Measurements from ENCODE around the gene ZFP36L1. TPM values are rescaled to one million over a fixed set of nuclear protein-coding genes. Genes with fewer than 3 reads are reported as not detected.

The ZFP36L1 gene
- total and polyA plus RNA-seq, 2 of the 13 experiments (the other 11 are each of a cell fraction or from before 2014, with no cell fraction given), result 7.4 to 10.2 TPM

DNA sequence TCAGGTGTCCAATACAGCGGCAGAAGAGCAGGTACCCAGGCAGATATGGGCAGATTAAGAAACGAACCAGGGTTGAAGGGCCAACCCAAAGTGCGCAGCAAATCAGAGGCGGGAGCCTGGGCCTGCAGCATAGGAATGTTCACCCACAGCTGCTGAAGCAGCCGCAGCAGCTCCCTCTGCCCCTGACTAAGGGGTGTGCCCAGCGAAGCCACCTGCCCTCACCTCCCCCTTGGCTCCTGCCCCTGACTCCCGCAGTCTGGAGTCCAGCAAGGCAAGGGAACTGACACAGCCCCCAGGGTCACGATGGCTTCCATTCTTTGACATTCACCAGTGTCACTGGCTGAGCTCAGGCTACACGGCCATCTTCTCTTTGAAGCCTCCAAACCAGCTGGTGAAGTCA lies 27.3 kb upstream of the ZFP36L1 start:
- Histone ChIP-seq H4K20me1 (ENCODE audit: insufficient read depth, low read length) (no peaks in the 10 kb centered on the region), H3K27me3 (ENCODE audit: control insufficient read depth in 1 of 2, insufficient read depth in 2 of 2, low read length in 2 of 2) (no peaks in the 10 kb centered on the region), H2AFZ (ENCODE audit: low read length) (no peak overlapping the region), H3K79me2 (ENCODE audit: insufficient read depth, low read length) (no peaks in the 10 kb centered on the region), H3K4me3 (replicated peaks in 1 of 3; ENCODE audit: insufficient read depth in 1 of 3, low read depth in 2 of 3, low read length in 3 of 3) (peak overlapping the region in 1 of 3 experiments; percentile 54; a peak in 1 of 6 replicates), H3K9ac (ENCODE audit: insufficient read depth, low read depth, low read length) (no peak overlapping the region), H3K4me2 (ENCODE audit: low read depth, low read length) (peak overlapping the region; percentile 64), H3K4me1 (ENCODE audit: insufficient read depth, low read length) (peaks cover 94% of the 10 kb centered on the region), H3K9me3 (ENCODE audit: low read length) (no peaks in the 10 kb centered on the region), H3K36me3 (replicated peaks in 1 of 2; ENCODE audit: control insufficient read depth in 1 of 2, insufficient read depth in 2 of 2, low read length in 2 of 2) (no peaks in the 10 kb centered on the region), H3K27ac (ENCODE audit: extremely low read length, insufficient read depth, low read length) (no peak overlapping the region)
- WGBS (ENCODE audit: low lambda C conversion rate), result 72% methylated on average over 5 of the region's 9 CpGs
- ChIA-PET POLR2A (interaction anchor here (1.5 to 2.7 kb wide), 4 partner anchors 9 to 648 kb away, joined by 3 to 12 read pairs (median 8); partner anchors contain the start of gene ZFP36L1), CTCF (ENCODE audit: low intra/inter-chr PET ratio, low total read pairs) (no interaction called here)
- intact Hi-C loops (cut with micrococcal nuclease; ENCODE audit: unreplicated experiment) (no loop called here), in situ Hi-C loops (cut with HindIII; ENCODE audit: extremely low pct_ligation_motif_present, low pct_unique_long_range_greater_than_20kb) (loop anchor here (25.0 kb wide), 1 partner anchor 1208 kb away; the partner anchor contains the start of genes ARG2 and PIGH)
- ATAC-seq (no peak), FAIRE-seq (no peak), DNase-seq (ENCODE audit: low spot score) (no peak)
- TF ChIP-seq ZNF607 (CRISPR knock-in tag; IDR thresholded peaks at IDR 0.05; ENCODE audit: borderline replicate concordance) (no peak), SRF (IDR thresholded peaks at IDR 0.05; ENCODE audit: low read depth, low read length) (no peak), KLF13 (CRISPR knock-in tag; IDR thresholded peaks at IDR 0.05) (no peak), HNRNPL (IDR thresholded peaks at IDR 0.05; ENCODE audit: low read depth, low read length) (0 out of 2 replicates have a peak, but pooled peaks have one; percentile 51), HCFC1 (IDR thresholded peaks at IDR 0.05; ENCODE audit: low read depth, low read length) (no peak), TBX3 (IDR thresholded peaks at IDR 0.05; ENCODE audit: borderline replicate concordance) (no peak), POGZ (CRISPR knock-in tag; IDR thresholded peaks at IDR 0.05) (no peak), ZNF33A (CRISPR knock-in tag; IDR thresholded peaks at IDR 0.05; ENCODE audit: borderline replicate concordance) (no peak), ZBTB38 (CRISPR knock-in tag; IDR thresholded peaks at IDR 0.05) (peak; percentile 76; the same call in 1 of the 2 replicates), CCDC6 (CRISPR knock-in tag; IDR thresholded peaks at IDR 0.05) (no peak)
- TF ChIP-seq, protein P1, sequence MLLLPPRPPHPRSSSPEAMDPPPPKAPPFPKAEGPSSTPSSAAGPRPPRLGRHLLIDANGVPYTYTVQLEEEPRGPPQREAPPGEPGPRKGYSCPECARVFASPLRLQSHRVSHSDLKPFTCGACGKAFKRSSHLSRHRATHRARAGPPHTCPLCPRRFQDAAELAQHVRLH (CRISPR knock-in tag; IDR thresholded peaks at IDR 0.05; ENCODE audit: borderline replicate concordance, low read depth), result no peak
- TF ChIP-seq, protein P2, sequence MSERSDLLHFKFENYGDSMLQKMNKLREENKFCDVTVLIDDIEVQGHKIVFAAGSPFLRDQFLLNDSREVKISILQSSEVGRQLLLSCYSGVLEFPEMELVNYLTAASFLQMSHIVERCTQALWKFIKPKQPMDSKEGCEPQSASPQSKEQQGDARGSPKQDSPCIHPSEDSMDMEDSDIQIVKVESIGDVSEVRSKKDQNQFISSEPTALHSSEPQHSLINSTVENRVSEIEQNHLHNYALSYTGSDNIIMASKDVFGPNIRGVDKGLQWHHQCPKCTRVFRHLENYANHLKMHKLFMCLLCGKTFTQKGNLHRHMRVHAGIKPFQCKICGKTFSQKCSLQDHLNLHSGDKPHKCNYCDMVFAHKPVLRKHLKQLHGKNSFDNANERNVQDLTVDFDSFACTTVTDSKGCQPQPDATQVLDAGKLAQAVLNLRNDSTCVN (CRISPR knock-in tag; IDR thresholded peaks at IDR 0.05; ENCODE audit: borderline replicate concordance), result no peak
- BruUV-seq (replicated peaks), result no TSS peak

Data from HepG2 (cell line).